K562 (cell line): Measurements from ENCODE around the gene PHF21A. TPM values are rescaled to one million over a fixed set of nuclear protein-coding genes. Genes with fewer than 3 reads are reported as not detected.

ENCODE experiments used
- AFF4 ChIP-seq: sonication (generic); formaldehyde crosslinking; IDR thresholded peaks from 2 replicates; pipeline ENCODE4 v1.8.0; 2023; ENCODE audit warnings: mild to moderate bottlenecking, missing genetic modification reagents
- ARID3B ChIP-seq: fragments of 250-450 bp; sonication (Bioruptor Pico); IDR thresholded peaks from 2 replicates; pipeline ENCODE4 v1.4.0; 2020; ENCODE audit warnings: borderline replicate concordance
- CSDE1 ChIP-seq, 2 experiments: fragments of 450-650 bp; IDR thresholded peaks; 2 replicates each; pipeline ENCODE4 v1.6.1; 2016; ENCODE audit warnings: mild to moderate bottlenecking in 1 of 2
- HMBOX1 ChIP-seq: sonication (generic); IDR thresholded peaks from 2 replicates; pipeline ENCODE4 v1.6.1; 2016
- ID3 ChIP-seq, 2 experiments: fragments of 250-450 bp in 1 of 2; fragments of 450-650 bp in 1 of 2; sonication (Bioruptor Pico) in 1 of 2; IDR thresholded peaks; 2 replicates each; pipeline versions ENCODE4 v1.6.1 to v1.8.0; 2016 to 2021; ENCODE audit warnings: mild to moderate bottlenecking in 2 of 2, moderate library complexity in 2 of 2, missing compliant biosample characterization in 1 of 2, missing genetic modification characterization in 1 of 2
- LARP7 ChIP-seq: fragments of 450-650 bp; IDR thresholded peaks from 2 replicates; pipeline ENCODE4 v1.6.1; 2016
- RBBP5 ChIP-seq: fragments of 200-600 bp; sonication (generic); IDR thresholded peaks from 2 replicates; pipeline ENCODE4 v1.6.1; 2012; ENCODE audit warnings: borderline replicate concordance, mild to moderate bottlenecking, low read length, control low read depth, inconsistent platforms; ENCODE audit not compliant: insufficient read depth, poor library complexity, severe bottlenecking
- SFPQ ChIP-seq: fragments of 200-400 bp; formaldehyde crosslinking; IDR thresholded peaks from 2 replicates; pipeline ENCODE4 v1.6.1; 2017; ENCODE audit warnings: mild to moderate bottlenecking, low read depth, low read length, moderate library complexity
- SMARCA5 ChIP-seq: fragments of 450-650 bp; IDR thresholded peaks from 2 replicates; pipeline ENCODE4 v1.6.1; 2016
- WHSC1 ChIP-seq: IDR thresholded peaks from one replicate; pipeline ENCODE4 v1.6.1; 2012; ENCODE audit warnings: low read length, control low read depth, inconsistent platforms
- ZNF263 ChIP-seq: sonication (generic); formaldehyde crosslinking; IDR thresholded peaks from 2 replicates; pipeline ENCODE4 v1.8.0; 2022; ENCODE audit warnings: mild to moderate bottlenecking, missing genetic modification reagents, borderline replicate concordance
- ZNF609 ChIP-seq: sonication (generic); formaldehyde crosslinking; IDR thresholded peaks from 2 replicates; pipeline ENCODE4 v1.8.1; 2023; ENCODE audit warnings: missing genetic modification reagents, mild to moderate bottlenecking, borderline replicate concordance
- polyA plus RNA-seq, 8 experiments: library from polyadenylated mRNA; depleted of rRNA in 4 of 8; stranded (reverse) in 5 of 8; unstranded in 3 of 8; fragments of >200 nt; fragmentation: Nextera tagmentation in 2 of 8; fragmentation: Illumina TruSeq in 1 of 8; extraction: Ambion mirVana in 2 of 8; extraction: Trizol in 1 of 8; gene quantifications; 2 replicates each; pipeline versions ENCODE4 v1.2.1 to v1.2.3, GENCODE V29; 2011 to 2014; ENCODE audit warnings: inconsistent platforms in 1 of 8, missing spikeins in 1 of 8
- total RNA-seq, 7 experiments: library from RNA; depleted of rRNA in 6 of 7; stranded (reverse); fragments of >200 nt in 6 of 7; fragmentation: Illumina TruSeq in 2 of 7; extraction: Trizol in 2 of 7; gene quantifications; 2 replicates each; pipeline versions ENCODE4 v1.2.1 to v1.2.3, GENCODE V29; 2011 to 2021; ENCODE audit warnings: low replicate concordance in 1 of 7

The PHF21A gene
- total and polyA plus RNA-seq, 9 of the 15 experiments (the other 6 are each of a cell fraction or from before 2014, with no cell fraction given): 1.5 to 32.4 (median 10.7) TPM

- TF ChIP-seq ZNF609 (CRISPR knock-in tag) (no peak), LARP7 (no peak), SFPQ (no peak), WHSC1 (no peak), CSDE1 (IDR thresholded peaks at IDR 0.05) (no peak), AFF4 (CRISPR knock-in tag) (no peak), SMARCA5 (no peak), ID3 (CRISPR knock-in tag; IDR thresholded peaks at IDR 0.05) (no peak), ID3 (tag; IDR thresholded peaks at IDR 0.05) (no peak), ZNF263 (CRISPR knock-in tag) (no peak; the same call in 1 of the 2 replicates), RBBP5 (no peak), ARID3B (no peak), HMBOX1 (peak; percentile 68)
Measured at GRCh38 chr11:45995342-45995734, 125.9 kb downstream of the PHF21A start (continued).
